Kidney (tissue), 14 donors: ENCODE results near the gene ZNF689. TPM values are rescaled to one million over a fixed set of nuclear protein-coding genes. Genes with fewer than 3 reads are reported as not detected.

Experiments used
- DNase-seq, 5 donors: peaks; one replicate each; pipeline ENCODE4 v3.0.0-alpha.2; 2013 to 2020
- FAIRE-seq: peaks from 2 replicates; lab custom pipeline; 2012; peaks lifted over from hg19 to GRCh38; lab: Jason Lieb, UNC
- H3K27ac ChIP-seq, 2 donors: one replicate each; pipeline ENCODE4 v1.7.0; 2013; ENCODE audit warnings: low read depth in 2 of 2, low read length in 2 of 2, inconsistent platforms in 1 of 2
- H3K27me3 ChIP-seq: one replicate; pipeline ENCODE4 v1.7.1; 2013; ENCODE audit warnings: low read length, inconsistent platforms; ENCODE audit not compliant: control insufficient read depth, insufficient read depth
- H3K36me3 ChIP-seq, 3 donors: one replicate each; pipeline versions ENCODE4 v1.7.0 to v1.7.1; 2013; ENCODE audit warnings: low read length in 3 of 3, control low read depth in 1 of 3, inconsistent platforms in 1 of 3; ENCODE audit not compliant: insufficient read depth in 3 of 3, control insufficient read depth in 2 of 3
- H3K4me1 ChIP-seq, 3 donors: one replicate each; pipeline versions ENCODE4 v1.7.0 to v1.7.1; 2013; ENCODE audit warnings: low read length in 3 of 3, inconsistent platforms in 1 of 3, low read depth in 1 of 3; ENCODE audit not compliant: control insufficient read depth in 2 of 3, insufficient read depth in 2 of 3
- H3K4me3 ChIP-seq, 3 donors: one replicate each; pipeline versions ENCODE4 v1.7.0 to v1.8.1; 2013; ENCODE audit warnings: low read length in 3 of 3, control low read depth in 1 of 3, inconsistent platforms in 1 of 3
- H3K9ac ChIP-seq, 3 donors: one replicate each; pipeline versions ENCODE4 v1.7.0 to v1.7.1; 2013; ENCODE audit warnings: low read length in 3 of 3, control low read depth in 1 of 3, inconsistent platforms in 1 of 3
- H3K9me3 ChIP-seq, 3 donors: one replicate each; pipeline versions ENCODE4 v1.7.0 to v1.7.1; 2013; ENCODE audit warnings: low read length in 3 of 3, control low read depth in 1 of 3, inconsistent platforms in 1 of 3; ENCODE audit not compliant: control insufficient read depth in 2 of 3, insufficient read depth in 1 of 3
- intact Hi-C: fragments of 100-400 bp; cut with DNase I; formaldehyde crosslinking; loops from one replicate; pipeline ENCODE4 v1.11.1; 2022
- polyA plus RNA-seq: library from polyadenylated mRNA; stranded (reverse); fragments of 350-450 nt; fragmentation: Illumina TruSeq; extraction: RNeasy Lipid Tissue Mini Kit (QIAGEN cat#74804); gene quantifications from one replicate; pipeline ENCODE4 v1.2.3, GENCODE V29; 2014; ENCODE audit warnings: low read depth, low replicate concordance; ENCODE audit not compliant: insufficient read depth
- total RNA-seq: library from RNA; stranded (reverse); fragmentation: NEBNext Ultra II Directional; extraction: Animal tissue kit (Norgen Biotek cat#: 25700); gene quantifications from one replicate; pipeline ENCODE4 v1.2.1, GENCODE V29; 2021
- TF ChIP-seq, protein P1 (sequence below): IDR thresholded peaks from 3 replicates; pipeline ENCODE4 v1.5.1; 2012; ENCODE audit warnings: mild to moderate bottlenecking, moderate library complexity, borderline replicate concordance; ENCODE audit not compliant: insufficient read depth; ENCODE audit errors: extremely low read depth
- donor health status: control.
- donor health status: control.
- donor health status: control.
- donor health status: control.
- donor health status: control.
- donor health status: DM: yes; HTN: yes; CAD: no.
- donor health status: Normal renal cell carcinoma (clear cell type).

The ZNF689 gene
- total and polyA plus RNA-seq, 2 donors from 2014 or later, result 3.9 to 9.0 TPM

DNA sequence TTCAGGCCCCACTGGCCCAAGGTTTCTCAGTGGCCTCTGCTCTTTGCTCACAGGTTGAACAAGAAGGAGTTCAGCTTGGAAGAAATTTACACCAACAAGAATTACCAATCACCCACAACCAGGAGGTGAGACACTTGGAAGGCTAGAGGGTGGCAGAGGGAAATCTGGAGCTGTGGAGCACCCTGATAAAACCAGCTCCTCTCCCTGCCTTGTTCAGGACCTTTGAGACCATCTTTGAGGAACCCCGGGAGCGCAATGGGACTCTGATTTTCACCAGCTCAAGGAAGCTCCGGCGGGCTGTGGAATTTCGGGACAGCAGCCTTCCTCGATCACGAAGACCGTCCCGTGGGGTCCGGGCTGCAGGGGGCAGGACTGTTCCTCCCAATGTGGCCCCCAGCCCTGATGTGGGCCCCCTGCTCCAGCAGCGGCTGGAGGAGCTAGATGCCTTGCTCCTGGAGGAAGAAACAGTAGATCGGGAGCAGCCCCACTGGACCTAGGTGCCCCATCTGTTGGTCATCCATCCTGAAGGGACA, 45.7 kb upstream of the ZNF689 start:
- no peak for FAIRE-seq
- H3K9me3 ChIP-seq, result no peaks in the 10 kb centered on the region
- DNase-seq, result peak in 1 of 5 donors; percentile 82
- H3K36me3 ChIP-seq, result peaks cover 10 to 33% (median 10%) of the 10 kb centered on the region in 3 donors
- intact Hi-C loops, result no loop called here
- no peak overlapping the region for H3K9ac ChIP-seq
- H3K4me1 ChIP-seq, result peaks cover 3 to 23% (median 20%) of the 10 kb centered on the region in 3 donors
- H3K27ac ChIP-seq, result no peak overlapping the region
- no peak overlapping the region for H3K4me3 ChIP-seq
- TF ChIP-seq, protein P1, sequence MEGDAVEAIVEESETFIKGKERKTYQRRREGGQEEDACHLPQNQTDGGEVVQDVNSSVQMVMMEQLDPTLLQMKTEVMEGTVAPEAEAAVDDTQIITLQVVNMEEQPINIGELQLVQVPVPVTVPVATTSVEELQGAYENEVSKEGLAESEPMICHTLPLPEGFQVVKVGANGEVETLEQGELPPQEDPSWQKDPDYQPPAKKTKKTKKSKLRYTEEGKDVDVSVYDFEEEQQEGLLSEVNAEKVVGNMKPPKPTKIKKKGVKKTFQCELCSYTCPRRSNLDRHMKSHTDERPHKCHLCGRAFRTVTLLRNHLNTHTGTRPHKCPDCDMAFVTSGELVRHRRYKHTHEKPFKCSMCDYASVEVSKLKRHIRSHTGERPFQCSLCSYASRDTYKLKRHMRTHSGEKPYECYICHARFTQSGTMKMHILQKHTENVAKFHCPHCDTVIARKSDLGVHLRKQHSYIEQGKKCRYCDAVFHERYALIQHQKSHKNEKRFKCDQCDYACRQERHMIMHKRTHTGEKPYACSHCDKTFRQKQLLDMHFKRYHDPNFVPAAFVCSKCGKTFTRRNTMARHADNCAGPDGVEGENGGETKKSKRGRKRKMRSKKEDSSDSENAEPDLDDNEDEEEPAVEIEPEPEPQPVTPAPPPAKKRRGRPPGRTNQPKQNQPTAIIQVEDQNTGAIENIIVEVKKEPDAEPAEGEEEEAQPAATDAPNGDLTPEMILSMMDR, result no peak
- no peaks in the 10 kb centered on the region for H3K27me3 ChIP-seq

DNA sequence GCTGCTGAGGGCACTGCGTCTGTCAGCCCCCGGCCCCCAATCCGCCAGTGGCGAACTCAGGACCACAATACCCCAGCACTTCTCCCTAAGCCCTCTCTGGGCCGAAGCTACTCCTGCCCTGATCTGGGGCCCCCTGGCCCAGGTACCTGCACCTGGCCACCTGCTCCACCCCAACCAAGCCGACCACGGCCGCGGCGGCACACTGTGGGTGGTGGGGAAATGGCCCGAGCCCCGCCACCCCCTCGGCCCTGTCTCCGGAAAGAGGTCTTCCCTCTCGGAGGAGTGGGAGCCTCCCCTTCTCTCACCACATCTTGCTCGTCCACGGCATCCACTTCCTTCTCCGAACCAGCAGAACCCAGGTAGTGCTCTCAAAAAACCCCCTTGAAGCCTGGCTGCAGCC, 44.7 kb upstream of the ZNF689 start:
- FAIRE-seq (no peak), DNase-seq (peak in 1 of 5 donors; percentile 60)
- no peak overlapping the region for H3K27ac ChIP-seq
- no peak overlapping the region for H3K9ac ChIP-seq
- peaks cover 10 to 33% (median 10%) of the 10 kb centered on the region in 3 donors for H3K36me3 ChIP-seq
- H3K4me1 ChIP-seq, result peaks cover 3 to 19% (median 14%) of the 10 kb centered on the region in 3 donors
- no peak overlapping the region for H3K4me3 ChIP-seq
- H3K27me3 ChIP-seq, result no peaks in the 10 kb centered on the region
- intact Hi-C loops, result no loop called here
- H3K9me3 ChIP-seq, result no peaks in the 10 kb centered on the region
- TF ChIP-seq, protein P1, result no peak

DNA sequence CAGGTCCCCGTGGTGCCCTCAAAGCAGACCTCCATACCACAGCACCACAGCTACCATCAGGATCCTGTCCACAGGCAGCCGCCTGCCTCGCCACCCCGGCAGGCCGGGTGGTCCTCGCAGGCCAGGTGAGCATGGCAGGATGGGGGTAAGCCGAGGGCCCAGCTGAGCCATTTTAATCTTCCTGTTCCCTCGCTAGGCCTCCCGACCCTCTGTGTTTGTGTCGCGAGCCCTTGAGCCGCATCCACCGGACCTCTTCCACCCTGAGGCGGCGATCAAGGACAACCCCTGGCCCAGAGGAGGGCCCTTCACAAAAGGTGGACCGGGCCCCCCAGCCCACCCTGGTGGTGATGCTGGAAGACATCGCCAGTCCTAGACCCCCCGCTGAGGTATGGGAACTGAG, 42.5 kb upstream of the ZNF689 start:
- Histone ChIP-seq H3K27ac (no peak overlapping the region), H3K4me3 (no peak overlapping the region), H3K36me3 (peaks cover 10 to 33% (median 10%) of the 10 kb centered on the region in 3 donors), H3K4me1 (peaks cover 3 to 22% (median 14%) of the 10 kb centered on the region in 3 donors), H3K9ac (no peak overlapping the region), H3K9me3 (no peaks in the 10 kb centered on the region), H3K27me3 (no peaks in the 10 kb centered on the region)
- intact Hi-C loops, result no loop called here
- DNase-seq, result peak in 1 of 5 donors; percentile 77
- TF ChIP-seq, protein P1, result no peak
- FAIRE-seq, result no peak

DNA sequence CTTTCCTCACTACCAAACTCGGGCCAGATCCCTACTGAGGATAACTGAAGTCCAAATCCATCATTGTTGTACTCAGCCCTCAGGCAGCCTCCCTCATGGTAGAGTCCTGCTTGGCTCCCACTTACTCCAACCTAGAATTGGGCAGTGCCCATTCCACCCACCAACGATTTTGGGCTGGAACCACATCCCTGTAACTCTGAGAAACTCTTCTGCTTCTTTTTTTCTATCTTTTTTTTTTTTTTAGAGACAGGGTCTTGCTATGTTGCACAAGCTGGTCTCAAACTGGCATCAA, 41.8 kb upstream of the ZNF689 start:
- H3K9me3 ChIP-seq, result no peaks in the 10 kb centered on the region
- H3K27me3 ChIP-seq, result no peaks in the 10 kb centered on the region
- intact Hi-C loops, result no loop called here
- peak overlapping the region; percentile 40 to 95 (median 52) for H3K4me3 ChIP-seq
- H3K9ac ChIP-seq, result peak overlapping the region in 2 of 3 donors; percentile 71 to 91
- peaks cover 0 to 15% (median 8%) of the 10 kb centered on the region in 3 donors for H3K4me1 ChIP-seq
- TF ChIP-seq, protein P1, result no peak
- H3K27ac ChIP-seq, result peak overlapping the region; percentile 32 to 78
- peaks cover 10 to 33% (median 10%) of the 10 kb centered on the region in 3 donors for H3K36me3 ChIP-seq
- FAIRE-seq, result no peak
- DNase-seq, result no peak
